Naive B cell (primary cell): ENCODE measurements around the gene RAB3GAP1. TPM values are rescaled to one million over a fixed set of nuclear protein-coding genes. Genes with fewer than 3 reads are reported as not detected.
"Not testable (repeated sequence)": the region's sequence is repeated elsewhere in the genome, so short reads cannot be mapped to it uniquely, and the experiment has no call there.

Experiments used
- ATAC-seq, 2 donors: fragments of 150-1000 bp; cut with Tn5 transposase; 2 replicates each; pipeline ENCODE4 v1.10.0; 2021; ENCODE audit warnings: low read depth in 2 of 2, mild to moderate bottlenecking in 2 of 2, moderate library complexity in 2 of 2
- DNase-seq: peaks from one replicate; pipeline ENCODE4 v3.0.0; 2022
- H3K27ac Mint-ChIP-seq, 6 donors: one replicate each; pipeline ENCODE4 v1.8.0; 2020 to 2022; ENCODE audit warnings: mild to moderate bottlenecking in 6 of 6, mixed read lengths in 6 of 6, moderate library complexity in 5 of 6, inconsistent platforms in 2 of 6
- H3K27me3 Mint-ChIP-seq, 3 donors: one replicate each; pipeline ENCODE4 v1.8.0; 2021 to 2022; ENCODE audit warnings: mixed read lengths in 3 of 3, mild to moderate bottlenecking in 1 of 3
- H3K36me3 Mint-ChIP-seq, 2 donors: one replicate each; pipeline ENCODE4 v1.8.0; 2020 to 2022; ENCODE audit warnings: mixed read lengths in 2 of 2, inconsistent platforms in 1 of 2, mild to moderate bottlenecking in 1 of 2
- H3K4me1 Mint-ChIP-seq, 3 donors: one replicate each; pipeline ENCODE4 v1.8.0; 2020 to 2022; ENCODE audit warnings: mixed read lengths in 3 of 3, inconsistent platforms in 1 of 3, mild to moderate bottlenecking in 1 of 3, moderate library complexity in 1 of 3
- H3K4me3 Mint-ChIP-seq, 8 donors: one replicate each; pipeline ENCODE4 v1.8.0; 2020 to 2022; ENCODE audit warnings: mild to moderate bottlenecking in 8 of 8, mixed read lengths in 8 of 8, moderate library complexity in 8 of 8, inconsistent platforms in 2 of 8
- H3K9me3 Mint-ChIP-seq, 7 donors: one replicate each; pipeline ENCODE4 v1.8.0; 2020 to 2022; ENCODE audit warnings: mixed read lengths in 7 of 7, mild to moderate bottlenecking in 5 of 7, inconsistent platforms in 2 of 7, moderate library complexity in 1 of 7
- polyA plus RNA-seq, 6 donors: library from polyadenylated mRNA; unstranded; fragments of 300-500 nt; fragmentation: Illumina TruSeq; gene quantifications; one replicate each; pipeline ENCODE4 v1.2.3, GENCODE V29; 2021; ENCODE audit warnings: low read depth in 6 of 6

Gene RAB3GAP1
- polyA plus RNA-seq, 6 donors from 2014 or later, result 6.2 to 26.7 (median 22.5) TPM

- H3K4me3 Mint-ChIP-seq, result peak overlapping the region in 1 of 8 donors; percentile 42
- H3K27me3 Mint-ChIP-seq, result peaks cover 3 to 19% (median 15%) of the 10 kb centered on the region in 3 donors
- H3K27ac Mint-ChIP-seq, result peak overlapping the region in 1 of 6 donors; percentile 3
- ATAC-seq (no peak), DNase-seq (no peak)
- H3K36me3 Mint-ChIP-seq, result peaks cover 0 to 7% of the 10 kb centered on the region in 2 donors
- no peaks in the 10 kb centered on the region for H3K4me1 Mint-ChIP-seq
- peaks cover 0 to 5% (median 0%) of the 10 kb centered on the region in 7 donors for H3K9me3 Mint-ChIP-seq
These were observed 21.3 kb upstream of the RAB3GAP1 start for GRCh38 chr2:135030826-135031225.

GRCh38 chr2:135033216-135033615 lies 18.9 kb upstream of the RAB3GAP1 start:
- H3K36me3 Mint-ChIP-seq, ATAC-seq, H3K9me3 Mint-ChIP-seq, H3K4me3 Mint-ChIP-seq, H3K4me1 Mint-ChIP-seq, DNase-seq, H3K27ac Mint-ChIP-seq: not testable (repeated sequence)
- H3K27me3 Mint-ChIP-seq, result peaks cover 6 to 10% (median 9%) of the 10 kb centered on the region in 3 donors

DNA sequence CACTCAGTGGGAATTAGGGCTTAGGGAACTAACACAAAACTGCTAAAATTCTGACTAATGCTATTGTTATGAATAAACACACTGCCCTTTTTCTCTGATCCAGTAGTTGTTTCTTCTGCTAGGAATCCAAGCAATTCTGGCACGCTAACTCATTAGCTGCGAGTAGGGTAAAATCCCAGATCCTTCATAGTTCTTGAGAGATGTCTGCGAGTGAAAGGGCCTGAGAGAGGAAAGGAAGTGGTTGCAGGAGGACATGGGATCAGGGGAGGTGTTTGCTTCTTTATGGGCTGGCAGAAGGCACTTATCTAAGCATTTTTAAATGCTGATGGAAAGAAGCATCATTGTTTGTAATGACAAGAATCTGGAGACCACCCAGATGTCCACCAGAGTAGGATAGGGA lies 14.3 kb upstream of the RAB3GAP1 start:
- ATAC-seq, result no peak
- peaks cover 0 to 6% (median 0%) of the 10 kb centered on the region in 3 donors for H3K27me3 Mint-ChIP-seq
- no peaks in the 10 kb centered on the region for H3K4me1 Mint-ChIP-seq
- no peak for DNase-seq
- H3K36me3 Mint-ChIP-seq, result no peaks in the 10 kb centered on the region
- no peak overlapping the region for H3K4me3 Mint-ChIP-seq
- no peak overlapping the region for H3K27ac Mint-ChIP-seq
- H3K9me3 Mint-ChIP-seq, result peaks cover 0 to 4% (median 0%) of the 10 kb centered on the region in 7 donors

DNA sequence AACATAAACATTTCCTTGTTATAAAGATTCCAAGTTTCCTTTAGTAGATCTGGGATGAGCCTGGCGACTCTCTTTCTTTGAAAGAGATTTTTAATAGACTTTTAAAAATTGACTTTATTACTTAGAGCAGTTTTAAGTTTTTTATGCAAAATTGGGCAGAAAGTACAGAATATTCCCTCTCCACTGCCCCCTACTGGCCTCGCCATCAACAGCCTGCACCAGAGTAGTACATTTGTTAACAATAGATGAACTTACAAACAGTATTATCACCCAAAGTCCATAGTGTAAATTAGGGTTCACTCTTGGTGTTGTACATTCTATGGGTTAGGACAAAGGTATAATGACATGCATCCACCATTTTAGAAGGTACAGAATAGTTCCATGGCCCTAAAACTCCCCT lies 8.7 kb upstream of the RAB3GAP1 start:
- Mint-ChIP-seq H3K4me1 (no peaks in the 10 kb centered on the region), H3K4me3 (no peak overlapping the region), H3K36me3 (no peaks in the 10 kb centered on the region), H3K27ac (no peak overlapping the region), H3K27me3 (peaks cover 6 to 12% (median 7%) of the 10 kb centered on the region in 3 donors), H3K9me3 (peaks cover 0 to 4% (median 0%) of the 10 kb centered on the region in 7 donors)
- DNase-seq (no peak), ATAC-seq (no peak)

DNA sequence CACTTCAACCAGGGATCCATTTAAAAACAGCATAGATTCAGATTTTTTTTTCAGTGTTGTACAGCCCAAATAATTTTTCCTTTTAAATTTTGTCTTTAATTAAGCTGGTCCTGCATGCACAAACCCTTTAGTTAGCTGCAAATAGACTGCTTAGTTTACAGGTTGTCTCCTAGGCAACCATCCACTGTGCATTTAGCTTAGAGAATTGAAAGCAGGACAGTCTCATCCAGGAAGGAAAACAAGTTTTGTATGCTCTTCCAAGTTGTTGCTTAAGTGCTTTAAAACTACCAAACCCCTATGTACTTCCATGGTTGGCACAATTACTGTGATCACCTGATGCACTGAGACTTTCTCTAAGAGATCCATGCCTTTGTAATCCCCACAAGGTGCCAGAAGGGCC lies 4.8 kb upstream of the RAB3GAP1 start, which contains the start of gene MAP3K19:
Gene MAP3K19 (minus strand): TSS at position 148 of the 400 bp plus-strand sequence. CDS start 22,800 bp downstream, outside the sequence.
- no peak for DNase-seq
- H3K9me3 Mint-ChIP-seq, result no peaks in the 10 kb centered on the region
- no peak within 1 kb of the TSS for H3K27ac Mint-ChIP-seq
- H3K36me3 Mint-ChIP-seq, result no peaks in the 10 kb centered on the region
- H3K4me1 Mint-ChIP-seq, result peaks cover 0 to 9% (median 0%) of the 10 kb centered on the region in 3 donors
- H3K4me3 Mint-ChIP-seq, result no peak within 1 kb of the TSS
- no peak for ATAC-seq
- peaks cover 6 to 12% (median 7%) of the 10 kb centered on the region in 3 donors for H3K27me3 Mint-ChIP-seq

DNA sequence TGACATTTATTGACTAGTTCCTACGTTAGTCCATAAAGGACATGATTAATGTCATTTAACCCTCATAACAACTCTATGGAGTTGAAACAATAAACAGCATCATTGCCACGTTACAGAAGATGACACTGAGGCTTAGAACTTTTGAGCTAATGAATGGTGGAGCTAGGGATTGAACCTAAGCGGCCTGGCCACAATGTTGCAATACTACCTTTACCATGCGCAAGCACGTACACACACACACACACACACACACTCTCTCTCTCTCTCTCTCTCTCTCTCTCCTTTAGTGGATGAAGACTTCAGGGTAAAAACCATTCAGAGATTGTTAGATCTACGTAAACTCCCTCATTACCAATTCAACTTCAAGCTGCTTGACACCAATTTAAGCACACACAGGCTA lies 4.0 kb upstream of the RAB3GAP1 start:
- H3K27me3 Mint-ChIP-seq, result peaks cover 6 to 12% (median 7%) of the 10 kb centered on the region in 3 donors
- no peak overlapping the region for H3K27ac Mint-ChIP-seq
- DNase-seq, result no peak
- ATAC-seq, result no peak
- no peak overlapping the region for H3K4me3 Mint-ChIP-seq
- H3K9me3 Mint-ChIP-seq, result no peaks in the 10 kb centered on the region
- H3K4me1 Mint-ChIP-seq, result peaks cover 1 to 14% (median 2%) of the 10 kb centered on the region in 3 donors
- H3K36me3 Mint-ChIP-seq, result no peaks in the 10 kb centered on the region

GRCh38 chr2:135050132-135050531 lies 2.0 kb upstream of the RAB3GAP1 start:
- DNase-seq (no peak), ATAC-seq (no peak)
- Mint-ChIP-seq H3K4me3 (peak overlapping the region in 1 of 8 donors; percentile 72), H3K27ac (peak overlapping the region in 1 of 6 donors; percentile 41), H3K9me3 (no peaks in the 10 kb centered on the region), H3K36me3 (no peaks in the 10 kb centered on the region), H3K4me1 (peaks cover 16 to 32% (median 21%) of the 10 kb centered on the region in 3 donors), H3K27me3 (peaks cover 1 to 2% (median 1%) of the 10 kb centered on the region in 3 donors)

- H3K4me3 Mint-ChIP-seq, result peak overlapping the region in 5 of 8 donors; percentile 43 to 96 (median 72)
These were observed 1.4 kb upstream of the RAB3GAP1 start for GRCh38 chr2:135050684-135051083.

DNA sequence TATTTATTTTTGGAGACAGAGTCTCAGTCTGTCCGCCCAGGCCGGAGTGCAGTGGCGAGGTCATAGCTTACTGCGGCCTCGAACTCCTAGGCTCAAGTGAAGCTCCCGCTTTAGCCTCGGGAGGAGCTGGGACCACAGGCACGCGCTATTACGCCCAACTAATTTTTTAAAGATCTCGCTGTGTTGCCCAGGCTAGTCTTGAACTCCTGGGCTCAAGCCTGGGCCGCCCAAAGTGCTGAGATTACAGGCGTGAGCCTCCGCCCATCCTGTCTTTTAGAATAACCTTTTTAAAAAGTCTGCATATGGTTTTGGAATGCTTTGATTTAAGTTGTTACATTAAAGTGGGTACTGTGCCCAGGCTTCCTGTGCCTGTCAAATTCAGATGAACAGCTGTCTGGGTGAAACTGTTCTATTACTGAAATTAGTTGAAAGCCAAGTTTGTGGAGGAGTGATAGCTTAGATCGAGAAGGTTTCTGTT lies 944 bp downstream of the RAB3GAP1 start:
- Mint-ChIP-seq H3K4me3 (peak overlapping the region; percentile 95 to 100 (median 98)), H3K27me3 (no peaks in the 10 kb centered on the region), H3K4me1 (peaks cover 21 to 47% (median 29%) of the 10 kb centered on the region in 3 donors), H3K27ac (peak overlapping the region; percentile 99 to 100 (median 100)), H3K9me3 (no peaks in the 10 kb centered on the region), H3K36me3 (no peaks in the 10 kb centered on the region)
- DNase-seq (no peak), ATAC-seq (no peak)

More at GRCh38 chr2:135050684-135051083, 1.4 kb upstream of the RAB3GAP1 start:
- peaks cover 16 to 35% (median 24%) of the 10 kb centered on the region in 3 donors for H3K4me1 Mint-ChIP-seq
- H3K27me3 Mint-ChIP-seq, result no peaks in the 10 kb centered on the region
- DNase-seq, result no peak
- H3K36me3 Mint-ChIP-seq, result no peaks in the 10 kb centered on the region
- H3K9me3 Mint-ChIP-seq, result no peaks in the 10 kb centered on the region
- ATAC-seq, result no peak
- H3K27ac Mint-ChIP-seq, result peak overlapping the region in 3 of 6 donors; percentile 82 to 99 (median 96)

DNA sequence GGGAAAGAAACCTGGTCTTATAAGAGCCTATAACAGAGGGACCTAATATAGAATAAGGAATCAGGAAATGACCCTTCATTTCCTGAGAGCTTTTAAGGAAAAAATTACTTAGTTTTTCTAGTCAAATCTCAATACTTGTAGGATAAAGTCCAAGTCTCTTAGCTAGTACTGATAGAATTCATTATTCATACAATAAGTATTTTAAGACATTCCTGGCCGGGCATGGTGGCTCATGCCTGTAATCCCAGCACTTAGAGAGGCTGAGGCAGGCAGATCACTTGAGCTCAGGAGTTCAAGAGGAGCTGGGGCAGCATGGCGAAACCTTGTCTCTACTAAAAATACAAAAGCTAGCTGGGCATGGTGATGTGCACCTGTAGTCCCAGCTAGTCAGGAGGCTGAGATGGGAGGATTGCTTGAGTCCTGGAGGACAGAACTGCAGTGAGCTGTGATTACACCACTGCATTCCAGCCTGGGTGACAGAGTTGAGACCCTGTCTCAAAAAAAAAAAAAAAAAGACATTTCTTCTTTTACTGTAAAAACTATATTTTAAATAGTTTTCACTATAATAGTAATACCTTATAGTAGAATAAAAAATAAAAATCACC lies 3.2 kb downstream of the RAB3GAP1 start:
- H3K4me1 Mint-ChIP-seq, result peaks cover 31 to 52% (median 41%) of the 10 kb centered on the region in 3 donors
- H3K36me3 Mint-ChIP-seq, result peaks cover 0 to 6% of the 10 kb centered on the region in 2 donors
- H3K27me3 Mint-ChIP-seq, result no peaks in the 10 kb centered on the region
- H3K9me3 Mint-ChIP-seq, result no peaks in the 10 kb centered on the region
- H3K27ac Mint-ChIP-seq, result peak overlapping the region in 2 of 6 donors; percentile 68 to 99
- ATAC-seq, result no peak
- H3K4me3 Mint-ChIP-seq, result peak overlapping the region in 1 of 8 donors; percentile 95
- DNase-seq, result no peak

DNA sequence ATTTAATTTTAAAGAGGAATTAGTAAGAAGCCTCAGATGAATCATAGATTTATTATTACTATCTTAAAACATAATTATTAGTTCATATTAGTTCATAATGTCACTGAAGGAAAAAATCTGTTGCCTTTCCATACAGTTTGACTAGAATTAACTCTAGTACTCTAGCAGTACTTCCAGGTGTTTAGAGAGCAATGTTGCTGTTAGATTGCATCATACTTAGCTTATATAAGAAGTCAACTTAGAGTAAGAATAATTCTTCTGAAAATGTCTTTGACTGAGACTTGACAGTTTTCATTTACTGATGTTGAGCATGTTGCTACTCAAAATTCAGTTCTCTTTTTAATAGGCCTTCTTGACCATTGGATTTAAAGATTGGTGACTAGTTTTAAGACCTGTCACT lies 4.7 kb downstream of the RAB3GAP1 start:
- Mint-ChIP-seq H3K36me3 (peaks cover 0 to 13% of the 10 kb centered on the region in 2 donors), H3K4me1 (peaks cover 31 to 47% (median 41%) of the 10 kb centered on the region in 3 donors), H3K27me3 (no peaks in the 10 kb centered on the region), H3K4me3 (no peak overlapping the region), H3K27ac (peak overlapping the region in 1 of 6 donors; percentile 51), H3K9me3 (no peaks in the 10 kb centered on the region)
- DNase-seq (no peak), ATAC-seq (no peak)

DNA sequence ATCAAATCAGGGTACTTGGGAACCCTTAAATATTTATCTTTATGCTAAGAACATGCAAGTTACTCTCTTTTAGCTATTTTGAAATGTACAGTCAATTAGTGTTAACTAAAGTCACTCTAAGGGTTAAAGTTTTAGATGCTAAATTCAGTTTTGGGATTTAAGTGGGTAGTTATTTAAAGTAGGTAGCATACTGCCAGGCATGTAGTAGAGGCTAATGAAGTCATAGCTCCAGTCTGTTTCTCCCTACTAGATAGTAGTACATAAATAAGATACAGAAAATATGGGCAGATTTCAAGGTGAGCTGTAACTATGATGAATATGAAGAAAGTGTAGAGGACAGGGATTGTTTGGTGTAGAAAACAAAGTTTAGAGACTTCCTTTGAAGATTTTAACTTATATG lies 7.5 kb downstream of the RAB3GAP1 start:
- Mint-ChIP-seq H3K9me3 (peaks cover 0 to 5% (median 0%) of the 10 kb centered on the region in 7 donors), H3K4me3 (no peak overlapping the region), H3K4me1 (peaks cover 15 to 47% (median 38%) of the 10 kb centered on the region in 3 donors), H3K27me3 (no peaks in the 10 kb centered on the region), H3K36me3 (peaks cover 7 to 39% of the 10 kb centered on the region in 2 donors), H3K27ac (peak overlapping the region in 1 of 6 donors; percentile 64)
- DNase-seq (no peak), ATAC-seq (no peak)

- H3K4me3 Mint-ChIP-seq, result no peak overlapping the region
- ATAC-seq (no peak), DNase-seq (no peak)
- peak overlapping the region in 1 of 6 donors; percentile 56 for H3K27ac Mint-ChIP-seq
- peaks cover 7 to 39% of the 10 kb centered on the region in 2 donors for H3K36me3 Mint-ChIP-seq
- H3K9me3 Mint-ChIP-seq, result peaks cover 0 to 5% (median 0%) of the 10 kb centered on the region in 7 donors
- no peaks in the 10 kb centered on the region for H3K27me3 Mint-ChIP-seq
- peaks cover 10 to 39% (median 34%) of the 10 kb centered on the region in 3 donors for H3K4me1 Mint-ChIP-seq
These were observed 11.1 kb downstream of the RAB3GAP1 start for GRCh38 chr2:135063210-135063609.

- H3K36me3 Mint-ChIP-seq, result peaks cover 7 to 39% of the 10 kb centered on the region in 2 donors
- no peak overlapping the region for H3K4me3 Mint-ChIP-seq
- ATAC-seq (no peak), DNase-seq (no peak)
- peaks cover 7 to 42% (median 30%) of the 10 kb centered on the region in 3 donors for H3K4me1 Mint-ChIP-seq
- peak overlapping the region in 1 of 6 donors; percentile 82 for H3K27ac Mint-ChIP-seq
- H3K9me3 Mint-ChIP-seq, result peaks cover 0 to 5% (median 0%) of the 10 kb centered on the region in 7 donors
- no peaks in the 10 kb centered on the region for H3K27me3 Mint-ChIP-seq
These were observed 12.1 kb downstream of the RAB3GAP1 start for GRCh38 chr2:135064149-135064548.
